Posterior cingulate gyrus (tissue), 11 donors: ENCODE data around the gene RAB5B.

Experiments used
- DNase-seq, 10 donors: peaks; one replicate each; pipeline versions ENCODE4 v3.0.0 to v3.0.0-alpha.2; 2020 to 2021; ENCODE audit warnings: mixed read lengths in 3 of 10
- intact Hi-C: fragments of 100-400 bp; cut with DNase I; formaldehyde crosslinking; loops from one replicate; pipeline ENCODE4 v1.15.1; 2023

Gene RAB5B, protein sequence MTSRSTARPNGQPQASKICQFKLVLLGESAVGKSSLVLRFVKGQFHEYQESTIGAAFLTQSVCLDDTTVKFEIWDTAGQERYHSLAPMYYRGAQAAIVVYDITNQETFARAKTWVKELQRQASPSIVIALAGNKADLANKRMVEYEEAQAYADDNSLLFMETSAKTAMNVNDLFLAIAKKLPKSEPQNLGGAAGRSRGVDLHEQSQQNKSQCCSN

GRCh38 chr12:55973599-55974307 is at the start of gene RAB5B:
RAB5B (plus strand) TSS chr12:55974078; CDS start chr12:55986961, 12,883 bp downstream.
- intact Hi-C loops, result loop anchor here (2.0 kb wide), 1 partner anchor 43 kb away; the partner anchor contains the start of gene DGKA
- DNase-seq, result peak; percentile 97 to 100 (median 99)

DNA sequence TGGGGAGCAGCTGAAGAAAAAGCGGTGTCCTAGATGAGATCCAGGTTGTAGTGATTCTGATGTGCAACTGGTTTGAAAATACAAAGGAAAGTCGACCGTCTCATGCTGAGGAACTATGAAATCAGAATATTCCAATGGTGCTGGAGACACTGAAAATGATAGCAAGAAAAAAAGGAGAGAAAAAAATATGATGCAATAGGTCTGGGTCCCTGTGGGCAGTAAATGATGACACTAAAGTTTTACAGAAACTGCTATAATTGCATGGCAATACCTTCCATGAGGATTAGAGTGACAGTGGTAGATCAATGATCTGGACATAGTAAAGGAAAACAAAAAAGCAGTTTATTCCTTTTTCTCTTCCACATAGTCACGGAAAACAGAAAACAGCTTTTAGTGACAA is 48.5 kb upstream of the RAB5B start:
- no peak for DNase-seq
- intact Hi-C loops, result loop anchor here (5.0 kb wide), 1 partner anchor 183 kb away; the partner anchor contains the start of gene GDF11

- no peak for DNase-seq
- intact Hi-C loops, result loop anchor here (1.0 to 5.0 kb wide), 2 partner anchors 96 to 184 kb away; partner anchors contain the start of gene GDF11
Observed at GRCh38 chr12:55925870-55926737, 47.8 kb upstream of the RAB5B start.

GRCh38 chr12:55926738-55927587 is 46.9 kb upstream of the RAB5B start:
- DNase-seq, result peak; percentile 77 to 97 (median 84)
- intact Hi-C loops, result loop anchor here (1.0 to 5.0 kb wide), 2 partner anchors 97 to 185 kb away; partner anchors contain the start of gene GDF11

DNA sequence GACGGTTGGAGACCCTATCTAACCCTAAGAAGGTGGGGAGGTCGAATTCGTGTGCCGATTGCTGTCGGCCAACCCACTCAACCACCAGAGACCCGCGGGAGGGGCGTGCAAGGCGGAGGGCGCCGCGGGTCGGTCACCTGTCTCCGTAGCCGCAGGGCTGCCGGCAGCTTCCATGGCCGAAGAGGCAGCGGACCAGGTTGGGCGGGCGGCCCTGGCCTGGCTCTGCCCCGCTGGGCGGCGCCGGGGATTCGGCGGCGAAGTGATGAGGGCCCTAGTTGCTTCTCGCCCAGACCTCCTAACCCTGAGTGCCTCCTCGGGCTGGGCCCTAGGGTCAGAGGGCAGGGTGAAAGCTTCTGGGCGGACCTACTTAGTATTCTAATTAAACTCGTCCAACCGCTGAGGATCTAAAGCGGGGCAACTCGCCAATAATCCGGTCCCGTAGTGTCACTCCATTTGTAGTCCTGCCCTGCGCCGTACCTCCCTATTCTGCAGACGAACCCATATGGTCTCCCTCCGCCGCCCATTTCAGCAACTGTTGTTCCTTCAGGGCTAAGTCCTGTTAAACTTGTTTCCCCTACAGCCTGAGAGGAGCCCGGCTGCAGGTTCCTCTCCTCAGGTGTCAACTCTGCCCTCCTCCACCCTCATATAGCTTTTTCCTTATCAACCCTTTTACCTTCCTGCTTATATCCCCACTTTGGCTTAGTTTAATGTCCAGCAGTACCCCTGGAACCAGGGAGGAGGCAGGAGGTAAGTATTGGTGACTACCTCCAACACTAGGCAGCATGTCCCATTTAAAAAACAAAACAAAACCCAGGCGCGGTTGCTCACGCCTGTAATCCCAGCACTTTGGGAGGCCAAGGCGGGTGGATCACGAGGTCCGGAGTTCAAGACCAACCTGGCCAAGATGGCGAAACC is 46.0 kb upstream of the RAB5B start, which contains the start of gene PYM1:
Gene PYM1, minus strand, starts transcription at position 307 of the 915 bp plus-strand sequence. Its CDS starts 133 bp downstream, at position 174.
- peak; percentile 36 to 94 (median 57) for DNase-seq
- intact Hi-C loops, result loop anchor here (5.0 kb wide), 1 partner anchor 186 kb away; the partner anchor contains the start of gene GDF11

DNA sequence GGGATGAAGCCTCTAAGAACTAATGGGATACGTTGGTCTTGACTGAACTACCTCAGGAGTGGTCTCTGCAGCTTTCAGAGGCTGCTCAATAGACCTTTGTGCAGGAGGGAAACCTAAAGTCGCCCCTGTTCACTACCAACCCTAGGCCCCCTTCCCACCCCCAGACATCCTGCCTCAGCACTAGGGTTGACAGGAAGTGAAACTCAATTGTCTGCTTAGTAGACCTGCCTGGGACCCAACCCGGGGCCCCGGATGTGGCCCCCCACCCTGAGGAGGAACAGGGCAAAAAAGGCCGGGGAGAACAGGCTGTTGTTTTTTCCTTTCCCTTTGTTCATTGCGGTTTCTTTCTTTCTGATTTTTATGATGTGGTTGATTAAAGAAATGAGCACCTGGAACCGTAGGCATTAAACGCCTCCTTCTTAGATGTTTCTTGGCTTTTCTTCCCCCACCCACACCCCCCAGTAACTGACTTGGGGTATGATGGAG is 44.5 kb upstream of the RAB5B start:
- intact Hi-C loops, result loop anchor here (5.0 kb wide), 1 partner anchor 187 kb away; the partner anchor contains the start of gene GDF11
- DNase-seq, result peak in 2 of 10 donors; percentile 19 to 66

- peak in 1 of 10 donors; percentile 65 for DNase-seq
- intact Hi-C loops, result loop anchor here (2.0 kb wide), 1 partner anchor 44 kb away; the partner anchor contains the start of gene RAB5B
Observed at GRCh38 chr12:55930771-55931316, 43.0 kb upstream of the RAB5B start, which contains the start of gene DGKA. DGKA (plus strand) TSS chr12:55931162; CDS start chr12:55936504, 5,342 bp downstream.

DNA sequence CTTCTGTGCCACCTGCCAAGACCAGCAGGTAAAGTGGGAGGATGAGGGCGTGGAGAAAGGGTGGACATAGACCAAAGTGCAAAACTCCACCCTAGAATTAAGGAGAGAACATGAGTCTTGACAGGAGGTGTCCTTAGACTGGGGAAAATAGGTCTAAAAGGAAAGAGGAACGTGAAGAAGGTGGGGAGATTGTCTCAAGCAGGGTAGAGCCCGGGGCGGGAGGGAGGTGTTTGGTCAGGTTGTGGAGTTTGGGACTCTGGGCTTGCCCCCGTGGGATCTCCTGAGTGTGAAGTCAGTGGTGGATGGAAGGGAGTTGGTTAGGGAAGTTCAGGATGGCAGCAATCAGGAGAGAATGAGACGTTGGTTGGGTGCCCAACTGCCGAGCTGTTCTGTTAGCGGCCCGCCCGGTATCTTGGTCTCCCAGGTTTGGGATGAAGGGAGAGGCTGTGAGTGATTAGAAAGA is 42.5 kb upstream of the RAB5B start:
- intact Hi-C loops, result loop anchor here (2.0 kb wide), 1 partner anchor 43 kb away; the partner anchor contains the start of gene RAB5B
- peak in 1 of 10 donors; percentile 74 for DNase-seq

DNA sequence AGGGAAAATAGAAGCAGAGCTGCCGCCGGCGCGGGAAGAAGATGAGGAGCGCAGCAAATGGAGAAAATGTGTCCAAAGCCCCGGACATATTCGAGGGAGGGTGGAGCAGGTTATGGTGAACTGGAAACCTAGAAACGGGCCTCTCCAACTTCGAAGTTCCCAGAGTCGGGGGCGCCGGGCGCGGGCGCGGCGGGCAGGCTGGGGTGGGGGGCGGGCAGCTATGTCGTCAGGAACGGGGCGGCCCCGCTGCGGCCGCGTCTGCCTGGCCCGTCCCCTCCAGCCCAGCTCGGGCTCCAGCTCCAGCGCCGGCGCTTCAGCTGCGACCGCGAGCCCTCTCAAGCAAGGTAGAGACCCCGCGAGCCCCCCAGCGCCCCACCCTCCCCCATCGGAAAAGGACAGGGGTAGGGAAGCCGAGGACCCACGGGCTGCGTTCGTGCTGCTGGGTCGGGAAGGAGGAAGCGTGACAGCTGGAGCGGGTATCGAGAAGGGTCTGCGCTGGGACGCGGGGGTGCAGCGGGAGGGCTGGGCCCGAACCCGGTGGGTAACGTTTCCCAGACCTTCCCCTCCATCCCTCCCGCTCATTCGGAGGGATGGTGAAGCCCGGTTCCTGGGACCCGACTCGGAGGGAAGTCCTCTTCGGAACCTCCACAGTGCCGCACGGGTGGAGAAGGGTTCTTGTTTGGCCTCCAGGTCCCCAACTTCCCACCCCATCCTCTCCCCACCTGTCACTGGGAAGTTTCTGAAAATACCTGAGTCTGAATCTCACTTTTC is 41.9 kb upstream of the RAB5B start:
- intact Hi-C loops, result loop anchor here (2.0 kb wide), 1 partner anchor 43 kb away; the partner anchor contains the start of gene RAB5B
- DNase-seq, result peak in 9 of 10 donors; percentile 31 to 94 (median 48)

GRCh38 chr12:55932551-55932910 is 41.3 kb upstream of the RAB5B start:
- DNase-seq, result peak in 1 of 10 donors; percentile 28
- intact Hi-C loops, result no loop called here

- intact Hi-C loops, result no loop called here
- DNase-seq, result peak in 1 of 10 donors; percentile 68
Observed at GRCh38 chr12:55933169-55933798, 40.6 kb upstream of the RAB5B start.

DNA sequence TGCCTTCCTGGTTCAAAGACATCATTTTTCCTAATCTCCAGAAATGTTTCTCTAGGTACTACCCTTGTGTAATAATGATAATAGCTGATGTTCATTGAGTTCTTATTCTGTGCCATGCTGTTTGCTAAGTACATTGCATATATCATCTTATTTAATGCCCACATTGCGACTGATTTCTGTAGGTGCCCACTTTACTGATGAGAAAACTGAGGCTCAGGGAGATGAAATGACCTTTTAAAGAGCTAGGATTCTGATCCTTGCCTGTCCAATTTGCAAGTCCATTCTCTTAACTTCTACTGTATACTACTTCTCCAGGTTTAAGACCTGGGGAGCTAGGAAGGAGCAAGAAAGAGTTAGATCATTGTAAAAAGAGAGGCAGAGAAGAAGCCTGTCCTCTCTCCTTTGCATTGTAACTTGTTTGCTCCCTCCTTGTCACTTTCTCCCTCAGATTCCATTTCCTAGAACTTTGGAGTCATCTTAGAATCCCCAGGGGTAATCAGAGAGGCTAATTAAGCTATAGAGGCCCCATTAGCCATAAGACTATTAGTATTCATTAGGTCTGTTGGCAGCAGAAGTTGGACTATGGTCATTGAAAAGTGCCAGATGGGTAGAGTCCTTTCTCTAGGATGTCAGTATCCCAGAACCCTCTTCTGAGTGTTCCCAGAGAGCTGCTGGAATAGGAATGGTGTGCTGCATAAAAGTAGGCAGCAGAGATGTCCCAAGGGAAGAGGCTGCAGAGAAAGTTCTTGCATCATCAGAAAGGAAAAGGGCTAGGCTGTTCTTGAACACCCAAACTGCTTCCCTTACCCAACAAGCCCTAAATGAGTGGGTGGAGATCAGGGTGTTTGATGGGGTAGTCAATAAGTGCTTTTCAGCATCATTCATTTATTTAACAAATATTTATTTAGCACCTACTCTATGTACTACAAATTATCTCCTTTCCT is 39.8 kb upstream of the RAB5B start:
- DNase-seq, result no peak
- intact Hi-C loops, result no loop called here

DNA sequence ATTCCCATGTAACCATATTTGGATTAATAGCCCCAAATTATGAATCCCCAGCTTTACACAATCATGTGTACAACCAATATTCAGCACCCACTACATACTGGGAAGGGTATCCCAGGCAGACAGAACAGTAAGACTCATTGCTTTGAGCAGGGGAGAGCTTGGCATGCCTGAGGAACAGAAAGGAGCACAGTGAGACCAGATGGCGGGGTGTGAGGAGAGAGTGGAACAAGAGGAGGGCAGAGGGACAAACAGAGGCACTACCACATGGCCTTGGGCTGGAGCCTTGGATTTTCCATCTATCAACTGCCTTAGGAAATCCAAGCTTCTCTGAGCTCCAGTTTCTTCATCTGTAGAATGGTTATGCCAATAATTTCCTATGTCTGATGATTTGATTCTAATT is 39.1 kb upstream of the RAB5B start:
- intact Hi-C loops, result no loop called here
- DNase-seq, result peak in 1 of 10 donors; percentile 14

DNA sequence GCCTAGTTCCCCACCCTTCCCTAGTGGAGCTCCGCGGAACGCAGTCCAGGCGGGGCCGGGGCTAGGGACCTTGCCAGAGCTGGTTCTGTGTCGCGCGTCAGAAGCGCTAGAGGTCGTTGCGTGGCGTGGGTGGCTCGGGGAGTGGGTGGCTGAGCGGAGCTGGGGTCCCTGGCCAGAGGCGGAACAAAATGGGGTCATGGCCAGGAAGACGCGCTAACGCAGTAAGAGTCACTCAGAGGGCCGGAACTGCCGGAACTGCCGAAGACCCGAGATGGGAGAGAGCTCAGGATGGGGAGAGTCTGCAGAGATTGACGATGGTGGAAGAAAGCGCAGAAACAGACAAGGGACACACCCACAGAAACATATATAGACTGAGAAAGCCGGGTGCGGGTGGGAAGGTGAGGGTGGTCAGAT is 38.1 kb upstream of the RAB5B start:
- intact Hi-C loops, result no loop called here
- DNase-seq, result peak in 6 of 10 donors; percentile 24 to 86 (median 34)

- intact Hi-C loops, result no loop called here
- peak in 1 of 10 donors; percentile 3 for DNase-seq
Observed at GRCh38 chr12:55937981-55938380, 35.9 kb upstream of the RAB5B start.
